Caki2 (cell line): ENCODE measurements around the gene SLC7A14. TPM values are rescaled to one million over a fixed set of nuclear protein-coding genes. Genes with fewer than 3 reads are reported as not detected.

Experiments
- DNase-seq: peaks from one replicate; pipeline ENCODE4 v3.0.0-alpha.2; 2015; ENCODE audit warnings: low read depth
- in situ Hi-C: cut with HindIII; loops from 2 replicates; pipeline ENCODE4 v1.10.0; 2016; ENCODE audit warnings: low sequenced_read_pairs, low pct_unique_long_range_greater_than_20kb, mixed read lengths
- total RNA-seq: library from RNA; depleted of rRNA; stranded (reverse); fragments of >200 nt; shearing (Covaris generic); gene quantifications from 2 replicates; pipeline ENCODE4 v1.2.3, GENCODE V29; 2014; ENCODE audit warnings: low replicate concordance; rRNA removed

The SLC7A14 gene
- not detected in 2 replicates for total RNA-seq

DNA sequence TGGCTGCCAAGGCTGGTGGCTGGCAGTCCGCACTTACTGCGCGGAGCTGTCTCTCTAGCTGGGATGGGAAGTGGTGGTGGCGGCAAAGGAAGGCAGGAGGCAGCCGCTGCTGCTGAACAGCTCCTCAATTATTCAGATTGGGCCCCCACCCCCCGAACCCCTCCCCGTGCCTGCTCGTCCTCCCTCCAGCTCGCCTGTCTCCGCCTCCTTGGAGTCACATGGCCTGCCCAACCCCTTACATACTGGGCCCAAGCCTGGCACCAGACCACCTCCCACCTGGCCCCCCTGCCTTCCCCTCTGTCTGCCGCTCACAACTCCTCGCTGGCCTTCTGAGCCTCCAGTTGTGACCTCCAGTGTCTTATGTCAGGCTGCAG, at the start of gene SLC7A14:
TSS of gene SLC7A14 (minus strand) at position 139 of the 374 bp plus-strand sequence. CDS start 59,139 bp downstream, outside the sequence.
- in situ Hi-C loops: no loop called here
- no peak for DNase-seq

DNA sequence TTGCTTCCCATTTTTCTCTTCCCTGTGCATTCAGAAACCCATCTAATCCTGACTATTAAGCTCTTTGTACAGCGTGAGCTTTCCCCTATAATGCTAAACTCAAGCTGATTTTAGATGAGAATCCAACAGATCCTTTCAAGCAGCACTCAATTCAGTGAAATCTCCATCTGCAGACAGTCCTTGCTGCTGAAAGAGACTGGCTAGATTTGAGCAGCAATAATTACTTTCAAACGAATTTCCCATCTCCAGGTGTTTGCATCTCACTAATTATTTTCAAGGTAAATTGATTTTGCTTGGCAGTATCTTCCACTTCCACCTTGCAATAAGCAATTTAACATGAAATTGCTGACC, 49.5 kb upstream of the SLC7A14 start:
- in situ Hi-C loops: no loop called here
- no peak for DNase-seq

DNA sequence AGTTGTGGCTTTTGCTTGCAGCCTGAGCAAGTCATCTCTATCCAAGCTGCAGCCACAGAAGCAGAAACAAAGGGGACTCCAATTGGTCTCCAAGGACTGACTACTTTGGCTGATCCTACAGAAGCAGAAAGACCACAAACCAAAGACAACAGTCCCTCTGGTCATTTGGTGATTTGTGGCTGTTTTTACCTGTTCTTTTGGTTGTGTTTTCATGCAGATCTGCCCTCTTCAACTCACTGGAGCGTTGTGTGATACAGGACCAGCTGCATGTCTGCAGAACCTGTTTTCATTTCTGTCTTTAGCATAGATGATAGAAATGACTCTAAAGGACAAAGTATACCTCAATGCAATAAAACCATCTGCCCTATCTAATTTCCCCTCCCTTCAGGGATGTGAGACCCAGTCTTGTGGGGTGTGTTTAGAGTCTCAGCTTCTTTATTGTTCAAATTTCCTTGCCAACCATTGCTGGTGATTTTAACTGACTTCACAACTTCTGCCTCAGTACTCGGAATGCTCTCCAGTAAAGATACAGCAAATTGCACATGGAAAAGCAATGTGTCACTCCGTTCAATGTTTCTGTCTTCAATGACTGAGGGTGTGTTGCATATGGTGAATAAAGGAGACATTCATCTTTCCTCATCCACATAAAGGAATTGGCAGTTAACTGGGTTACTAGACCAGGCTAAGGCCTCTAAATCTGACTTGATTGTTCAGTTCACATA, 48.9 kb upstream of the SLC7A14 start:
- in situ Hi-C loops: no loop called here
- DNase-seq: no peak

DNA sequence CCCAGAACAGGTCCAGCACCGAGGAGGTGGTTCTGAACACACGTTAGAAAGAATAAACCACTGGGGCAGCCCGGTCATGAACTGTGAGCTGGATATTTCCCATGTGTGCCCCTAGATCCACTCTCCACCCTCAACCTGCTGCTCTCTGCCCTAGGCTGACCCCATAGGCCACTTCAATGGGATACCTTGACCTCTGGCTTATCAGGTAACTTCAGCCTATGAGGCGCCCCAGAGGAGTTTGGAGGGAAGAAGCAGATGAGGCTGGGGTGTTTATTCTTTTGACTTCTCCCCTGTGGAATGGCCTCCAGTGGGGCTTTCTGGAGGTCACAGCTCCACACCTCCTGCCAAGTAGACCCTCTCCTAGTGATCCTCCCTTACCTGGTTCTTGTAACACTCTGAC, 47.7 kb upstream of the SLC7A14 start:
- DNase-seq: no peak
- in situ Hi-C loops: no loop called here

GRCh38 chr3:170632780-170633179, 46.9 kb upstream of the SLC7A14 start:
- no peak for DNase-seq
- in situ Hi-C loops: no loop called here

- no peak for DNase-seq
- in situ Hi-C loops: no loop called here
Measured at GRCh38 chr3:170631755-170632488, 46.0 kb upstream of the SLC7A14 start.

DNA sequence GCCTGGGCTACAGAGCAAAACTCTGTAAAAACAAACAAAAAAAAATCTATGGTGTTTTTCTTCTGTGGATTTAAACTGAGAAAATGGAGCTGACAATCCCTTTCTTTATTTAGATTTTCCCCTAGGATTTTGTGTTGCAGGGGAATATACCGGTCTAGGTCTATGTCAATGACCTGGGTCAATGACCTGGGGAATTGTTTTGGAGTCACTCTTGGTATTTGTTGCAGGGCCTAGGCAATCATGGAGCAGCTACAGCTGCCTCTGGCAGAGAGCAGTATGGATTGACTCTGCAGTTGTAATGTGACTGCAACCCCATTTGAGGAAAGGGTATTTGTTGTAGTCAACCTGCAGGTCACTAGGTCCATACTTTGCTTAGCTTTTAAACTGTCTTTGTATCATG, 37.6 kb upstream of the SLC7A14 start:
- no peak for DNase-seq
- in situ Hi-C loops: no loop called here

DNA sequence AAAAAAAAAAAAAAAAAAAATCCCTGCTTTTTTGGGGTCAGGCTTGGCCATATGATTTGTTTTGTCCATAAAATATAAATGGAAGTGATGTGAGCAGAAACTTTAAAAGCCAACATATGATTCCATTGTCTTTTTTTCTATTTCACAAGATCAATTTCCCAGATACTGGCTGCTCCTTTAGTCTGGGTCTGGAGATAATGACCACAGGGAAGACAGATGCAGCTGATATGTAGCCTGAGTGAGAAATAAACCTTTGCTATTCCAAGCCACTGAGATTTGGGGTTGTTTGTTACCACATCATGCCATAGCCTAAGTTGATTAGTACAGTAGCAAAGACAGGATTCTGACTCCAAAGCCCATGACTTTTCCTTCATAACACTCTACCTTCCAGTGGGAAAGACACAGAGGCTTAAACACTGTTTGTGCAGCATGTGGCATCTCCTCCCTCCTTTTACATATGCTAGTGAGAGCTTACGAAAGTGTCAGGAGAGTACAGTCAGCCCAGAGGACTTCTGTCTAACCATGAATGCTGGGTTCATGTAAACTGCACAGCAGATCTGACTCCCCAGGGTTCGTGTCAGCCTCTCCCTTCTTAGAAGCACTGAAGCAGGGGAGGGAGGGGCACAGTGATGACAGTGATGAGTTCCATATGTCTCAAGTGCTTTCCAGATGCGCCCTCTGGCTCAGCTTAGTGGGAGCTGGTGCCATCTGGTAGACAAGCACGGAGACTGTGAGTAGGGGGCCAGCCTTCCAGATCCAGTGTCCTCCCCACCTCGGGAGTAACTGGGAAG, 36.7 kb upstream of the SLC7A14 start:
- in situ Hi-C loops: no loop called here
- no peak for DNase-seq

- in situ Hi-C loops: no loop called here
- no peak for DNase-seq
Measured at GRCh38 chr3:170621256-170621655, 35.4 kb upstream of the SLC7A14 start.

GRCh38 chr3:170614214-170614966, 28.5 kb upstream of the SLC7A14 start:
- in situ Hi-C loops: no loop called here
- peak; percentile 75 for DNase-seq

GRCh38 chr3:170611751-170612150, 25.9 kb upstream of the SLC7A14 start:
- DNase-seq: no peak
- in situ Hi-C loops: no loop called here

GRCh38 chr3:170610321-170610884, 24.5 kb upstream of the SLC7A14 start:
- no peak for DNase-seq
- in situ Hi-C loops: no loop called here

DNA sequence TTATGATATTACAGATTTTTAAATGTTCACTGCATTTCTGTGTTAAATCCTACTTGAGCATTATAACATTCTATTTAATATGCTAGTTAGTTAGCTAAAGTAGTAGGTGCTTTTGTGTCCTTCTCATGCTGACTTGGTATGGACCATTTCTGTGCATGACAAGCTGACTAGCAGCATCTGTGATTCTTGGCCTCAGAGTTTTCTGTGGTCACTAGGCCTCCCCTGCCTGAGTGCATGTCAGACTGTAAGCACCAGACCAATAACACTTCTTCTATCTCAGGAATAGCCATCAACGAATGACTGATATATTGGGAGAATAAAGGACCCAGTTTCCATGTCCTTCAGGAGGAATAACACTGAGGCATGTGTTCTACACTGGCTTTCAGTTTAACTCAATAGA, 22.6 kb upstream of the SLC7A14 start:
- no peak for DNase-seq
- in situ Hi-C loops: no loop called here

DNA sequence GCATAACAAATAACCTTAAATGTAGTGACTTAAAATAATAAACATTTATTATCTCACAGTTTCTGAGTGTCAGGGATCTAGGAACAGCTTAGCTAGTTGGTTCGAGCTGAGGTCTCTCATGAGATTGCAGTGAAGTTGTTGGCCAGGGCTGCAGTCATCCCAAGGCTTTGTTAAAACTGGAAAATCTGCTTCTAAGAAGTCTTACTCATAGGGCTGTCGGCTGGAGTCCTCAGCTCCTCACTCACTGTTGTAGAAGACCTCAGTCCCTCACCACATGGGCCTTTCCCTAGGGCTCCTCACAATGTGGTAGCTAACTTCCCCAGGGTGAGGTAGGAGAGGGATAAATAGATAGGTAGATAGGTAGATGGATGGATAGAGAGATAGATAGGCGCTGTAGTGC, 20.8 kb upstream of the SLC7A14 start:
- no peak for DNase-seq
- in situ Hi-C loops: no loop called here

DNA sequence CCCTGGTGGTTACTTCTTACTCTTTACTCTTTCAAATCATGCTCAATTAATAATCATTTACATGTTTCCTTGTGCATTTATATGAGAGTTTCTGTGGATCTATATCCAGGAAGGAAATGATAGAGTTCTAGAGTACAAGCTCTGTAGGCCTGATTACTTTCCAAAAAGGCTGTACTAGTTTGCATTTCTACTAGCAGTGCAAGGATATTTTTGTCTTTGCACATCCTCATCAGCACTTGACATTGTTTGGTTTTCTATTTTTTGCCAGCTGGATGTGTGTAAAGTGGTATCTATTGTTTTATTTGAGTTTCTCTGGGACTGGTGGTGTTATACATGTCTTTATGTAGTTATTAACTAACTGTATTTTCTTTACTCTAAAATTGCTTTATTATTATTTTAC, 19.6 kb upstream of the SLC7A14 start:
- in situ Hi-C loops: no loop called here
- no peak for DNase-seq

GRCh38 chr3:170603770-170604510, 18.1 kb upstream of the SLC7A14 start:
- in situ Hi-C loops: no loop called here
- DNase-seq: no peak

DNA sequence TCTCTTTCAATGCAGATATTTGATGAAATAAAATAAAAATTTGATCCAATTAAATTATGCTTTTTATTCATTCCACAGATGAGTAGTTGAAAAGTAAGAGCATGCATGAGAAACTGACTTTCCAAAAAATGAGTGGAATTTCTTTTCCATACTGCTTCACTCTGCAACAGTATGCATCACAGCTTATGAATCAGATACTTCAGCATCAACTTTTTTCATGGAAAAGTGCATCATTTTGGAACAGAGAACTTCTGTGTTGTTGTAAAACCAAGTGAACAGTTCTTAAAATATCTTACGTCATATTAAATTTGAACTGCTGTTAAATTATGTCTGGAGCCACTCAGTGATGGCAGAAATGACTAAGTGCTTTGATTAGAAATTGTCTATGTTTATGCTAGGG, 16.7 kb upstream of the SLC7A14 start:
- no peak for DNase-seq
- in situ Hi-C loops: no loop called here
